ENCODE results near the gene MS4A8.
A peak's percentile ranks its signal among the peaks of the same experiment; 100 is the strongest.

DNA sequence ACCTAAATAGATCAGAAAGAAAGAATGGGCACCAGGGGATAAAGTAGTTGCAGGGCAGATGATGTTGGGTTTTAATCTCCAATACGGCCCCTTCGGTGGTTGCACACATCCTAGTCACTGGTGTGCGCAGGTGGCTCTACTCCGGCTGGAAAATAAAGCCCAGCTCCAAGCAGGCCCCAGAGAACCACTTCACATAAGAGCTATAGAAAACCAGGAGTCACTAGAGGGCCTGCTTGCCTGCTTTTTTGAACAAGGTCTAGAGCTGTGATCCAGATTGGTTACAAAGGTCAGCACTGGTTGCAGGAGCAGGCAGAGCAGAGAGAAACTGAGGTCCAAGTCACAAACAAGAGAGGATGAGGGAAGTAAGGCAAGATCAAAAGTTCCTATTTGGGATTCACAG is 41.5 kb upstream of the MS4A8 start:
- no peak for TF ChIP-seq EZH2 (IDR thresholded peaks at IDR 0.05)
- TF ChIP-seq CTCF (IDR thresholded peaks at IDR 0.05), result peak; percentile 12

All from neural progenitor cell (in vitro differentiated cells).